NCI-H446 treated with DMSO at 0.1 percent for 48 hours (cell line): ENCODE measurements around the gene SRC.

Experiments
- DNase-seq: peaks from one replicate; lab custom pipeline; 2025; lab: John Stamatoyannopoulos, UW

The SRC gene

GRCh38 chr20:37395921-37396415 is 50.0 kb downstream of the SRC start:
- DNase-seq = no peak

DNA sequence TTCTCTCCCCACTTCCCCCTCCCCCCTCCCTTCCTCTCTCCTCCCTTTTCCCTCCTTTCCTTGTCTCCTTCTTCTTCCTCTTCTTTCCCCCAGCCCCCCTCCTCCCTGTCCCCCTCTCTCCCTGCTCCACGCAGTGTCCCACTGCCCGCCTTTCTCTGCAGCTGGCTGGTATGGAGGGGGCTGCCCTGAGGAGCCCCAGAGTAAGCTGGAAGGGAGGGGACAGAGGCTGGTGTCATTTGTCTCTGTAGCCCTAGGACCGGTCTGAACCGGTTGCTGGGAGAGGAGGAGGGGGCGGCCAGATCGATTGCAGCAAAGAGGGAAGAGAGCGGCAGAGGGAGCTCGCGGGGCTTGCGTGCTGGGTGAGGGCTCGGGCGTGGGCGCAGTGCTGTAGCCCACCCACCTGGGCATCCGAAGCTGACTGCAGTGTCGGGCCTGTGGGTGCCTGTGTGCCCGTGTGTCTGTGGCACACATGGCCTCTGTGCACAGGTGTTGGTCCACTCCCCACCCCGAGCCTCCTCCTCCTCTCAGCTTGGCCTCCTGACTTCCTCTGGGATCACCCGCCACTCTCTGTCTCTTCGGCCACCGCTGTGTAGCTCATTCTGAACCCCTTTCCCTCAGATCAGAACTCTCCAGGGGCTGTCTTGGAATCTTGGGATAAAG is 50.6 kb downstream of the SRC start:
- no peak for DNase-seq

GRCh38 chr20:37397076-37397953 is 51.4 kb downstream of the SRC start:
- DNase-seq = no peak

DNA sequence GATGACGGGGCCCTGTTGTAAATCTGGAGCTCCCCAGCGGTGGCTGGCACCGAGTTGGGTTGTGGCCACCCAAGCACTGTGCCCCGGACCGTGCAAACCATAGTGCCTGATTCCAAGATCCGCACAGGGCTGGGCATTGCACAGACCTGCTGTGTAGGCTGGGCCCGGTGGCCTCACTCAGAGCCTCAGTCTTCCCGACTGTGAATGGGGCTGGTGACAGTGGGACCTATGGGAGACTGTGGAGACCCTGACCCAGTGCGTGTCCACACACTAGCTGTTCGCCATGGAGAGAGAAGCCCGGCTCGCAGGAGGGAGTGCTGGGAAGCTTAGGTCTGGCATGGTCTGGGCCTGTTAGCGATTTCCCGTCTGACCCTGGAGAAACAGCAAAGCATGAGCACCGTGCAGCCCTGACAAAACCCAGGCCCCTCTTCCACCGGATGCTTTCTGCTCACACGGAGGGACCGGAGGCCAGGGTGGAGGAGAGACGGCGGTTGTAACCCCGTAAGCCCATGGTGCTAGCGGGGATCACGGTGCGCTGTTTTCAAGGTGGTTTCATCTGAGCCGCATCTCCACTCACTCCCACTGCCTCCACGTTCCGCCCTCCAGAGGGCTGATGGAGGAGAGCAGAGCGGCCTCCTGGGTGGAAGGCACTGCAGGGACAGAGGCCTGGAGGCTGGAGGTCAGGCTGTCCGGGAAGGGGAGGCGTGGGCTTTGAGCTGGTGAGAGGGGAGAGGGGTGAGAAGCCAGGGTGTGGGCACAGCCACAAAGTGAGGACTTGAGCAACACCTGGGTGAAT is 52.2 kb downstream of the SRC start:
- DNase-seq = no peak

- DNase-seq = no peak
Observed at GRCh38 chr20:37398750-37399621, 53.0 kb downstream of the SRC start.

- no peak for DNase-seq
Observed at GRCh38 chr20:37401282-37401929, 55.5 kb downstream of the SRC start.

- no peak for DNase-seq
Observed at GRCh38 chr20:37401930-37402675, 56.2 kb downstream of the SRC start.

- DNase-seq = no peak
Observed at GRCh38 chr20:37403107-37404033, 57.4 kb downstream of the SRC start.

- DNase-seq = no peak
Observed at GRCh38 chr20:37404461-37404890, 58.5 kb downstream of the SRC start.

DNA sequence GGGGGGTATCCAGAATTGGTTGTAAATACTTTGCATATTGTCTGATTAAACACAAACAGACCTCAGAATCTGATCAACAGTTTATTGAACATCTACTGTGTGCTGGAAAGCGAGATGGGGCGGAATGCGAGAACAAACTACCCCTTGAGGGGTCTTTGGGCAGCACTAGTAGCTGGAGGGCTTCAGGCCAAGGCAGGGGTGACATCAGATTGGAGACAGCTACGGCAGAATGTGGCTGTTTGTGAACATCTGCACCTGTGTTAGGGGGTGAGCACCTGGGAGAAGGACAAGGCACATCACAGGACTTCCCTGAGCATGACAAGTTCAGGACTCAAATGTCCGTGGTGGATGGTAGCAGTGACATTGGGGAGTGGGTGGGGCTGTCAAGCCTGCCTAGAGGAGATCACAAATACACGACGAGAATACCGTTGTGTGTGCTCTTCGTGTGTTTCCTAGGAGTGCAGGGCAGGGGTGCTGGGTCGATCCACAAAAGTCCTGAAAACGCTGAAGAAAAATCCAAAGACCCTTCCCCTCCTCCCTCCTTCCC is 59.5 kb downstream of the SRC start:
- no peak for DNase-seq

GRCh38 chr20:37406010-37406998 is 60.4 kb downstream of the SRC start:
- DNase-seq = no peak

DNA sequence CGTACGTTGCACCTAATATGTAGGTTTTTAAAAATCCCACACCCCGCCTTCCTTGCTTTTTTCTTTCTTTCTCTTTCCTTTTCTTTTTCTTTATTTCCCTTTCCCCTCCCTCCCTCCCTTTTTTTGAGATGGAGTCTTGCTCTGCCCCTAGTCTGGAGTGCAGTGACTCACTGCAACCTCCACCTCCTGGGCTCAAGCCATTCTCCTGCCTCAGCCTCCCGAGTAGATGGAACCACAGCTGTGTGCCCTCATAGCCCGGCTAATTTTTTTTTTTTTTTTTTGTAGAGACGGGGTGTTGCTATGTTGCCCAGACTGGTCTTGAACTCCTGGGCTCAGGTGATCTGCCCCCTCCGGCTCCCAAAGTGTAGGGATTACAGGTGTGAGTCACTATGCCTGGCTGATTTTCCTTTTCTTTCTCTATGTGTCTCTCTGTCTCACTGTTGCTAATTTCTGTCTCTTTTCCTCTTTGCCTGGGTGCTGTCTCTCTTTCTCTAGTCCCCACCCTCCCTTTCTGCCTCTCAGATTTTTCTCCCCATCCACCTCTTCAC is 61.2 kb downstream of the SRC start:
- DNase-seq = no peak

DNA sequence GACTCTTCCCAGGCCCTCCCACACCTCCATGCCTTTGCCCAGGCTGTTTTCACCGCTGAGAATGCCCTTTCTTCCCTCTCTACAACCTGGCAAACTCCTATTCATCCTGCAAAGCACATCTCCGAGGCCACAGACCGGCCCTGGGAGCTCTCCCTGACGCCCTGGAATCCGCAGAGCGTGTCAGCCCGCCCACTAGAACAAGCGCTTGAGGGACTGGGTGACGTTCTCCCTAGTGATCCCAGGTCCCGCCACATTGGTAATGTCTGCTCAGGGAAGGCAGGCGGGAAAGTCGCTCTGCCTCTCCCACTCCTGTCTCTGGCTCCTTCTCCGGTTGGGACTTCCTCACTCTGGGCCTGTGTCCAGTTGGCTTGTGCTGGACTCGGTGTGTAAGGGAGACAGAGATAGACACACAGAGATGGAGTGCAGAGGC is 61.6 kb downstream of the SRC start:
- DNase-seq = no peak

- no peak for DNase-seq
Observed at GRCh38 chr20:37408302-37409193, 62.6 kb downstream of the SRC start.

DNA sequence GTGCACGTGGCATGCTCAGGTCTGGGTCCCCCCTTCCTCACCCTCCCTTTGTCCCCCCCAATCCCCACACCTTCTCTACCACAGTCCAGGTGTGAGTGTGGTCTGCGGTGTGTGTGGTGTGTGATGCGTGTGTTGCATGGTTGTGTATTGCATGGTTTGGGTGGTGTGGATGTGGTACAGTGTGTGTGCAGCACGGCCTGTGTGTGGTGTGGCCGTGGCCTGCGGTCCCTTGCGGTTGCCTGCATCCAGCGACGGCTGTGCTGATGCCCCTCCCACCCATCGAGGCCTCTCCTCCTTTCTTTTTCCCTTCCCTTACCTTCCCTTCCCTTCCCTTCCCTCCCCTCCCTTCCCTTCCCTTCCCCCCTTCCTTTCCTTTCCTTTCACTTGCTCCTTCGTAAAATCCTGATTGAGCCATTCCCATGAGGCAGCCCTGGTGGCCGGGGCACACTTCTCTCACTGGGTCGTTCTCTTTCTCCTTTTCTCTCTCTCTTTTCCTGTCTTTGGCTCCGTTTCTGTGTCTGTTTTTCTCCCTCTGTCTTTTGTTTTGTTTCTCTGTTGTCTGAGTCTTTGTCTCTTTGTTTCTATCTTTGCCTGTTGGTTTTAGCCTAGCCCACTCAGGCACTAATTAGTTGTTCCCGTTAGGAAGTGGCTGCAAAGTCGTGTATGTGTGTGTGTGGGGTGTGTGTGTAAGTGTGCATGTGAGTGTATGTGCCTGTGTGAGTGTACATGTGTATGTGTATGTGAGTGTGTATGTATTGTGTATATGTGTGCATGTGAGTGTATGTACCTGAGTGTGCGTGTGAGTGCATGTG is 65.7 kb downstream of the SRC start:
- DNase-seq = no peak
